NCI-H1092 treated with DMSO at 0.1 percent for 48 hours (cell line): ENCODE results near the gene C19orf67.

ENCODE experiments used
- DNase-seq: peaks from one replicate; lab custom pipeline; 2025; lab: John Stamatoyannopoulos, UW

Gene C19orf67

GRCh38 chr19:14081797-14082674 is 3.5 kb downstream of the C19orf67 start:
- no peak for DNase-seq

DNA sequence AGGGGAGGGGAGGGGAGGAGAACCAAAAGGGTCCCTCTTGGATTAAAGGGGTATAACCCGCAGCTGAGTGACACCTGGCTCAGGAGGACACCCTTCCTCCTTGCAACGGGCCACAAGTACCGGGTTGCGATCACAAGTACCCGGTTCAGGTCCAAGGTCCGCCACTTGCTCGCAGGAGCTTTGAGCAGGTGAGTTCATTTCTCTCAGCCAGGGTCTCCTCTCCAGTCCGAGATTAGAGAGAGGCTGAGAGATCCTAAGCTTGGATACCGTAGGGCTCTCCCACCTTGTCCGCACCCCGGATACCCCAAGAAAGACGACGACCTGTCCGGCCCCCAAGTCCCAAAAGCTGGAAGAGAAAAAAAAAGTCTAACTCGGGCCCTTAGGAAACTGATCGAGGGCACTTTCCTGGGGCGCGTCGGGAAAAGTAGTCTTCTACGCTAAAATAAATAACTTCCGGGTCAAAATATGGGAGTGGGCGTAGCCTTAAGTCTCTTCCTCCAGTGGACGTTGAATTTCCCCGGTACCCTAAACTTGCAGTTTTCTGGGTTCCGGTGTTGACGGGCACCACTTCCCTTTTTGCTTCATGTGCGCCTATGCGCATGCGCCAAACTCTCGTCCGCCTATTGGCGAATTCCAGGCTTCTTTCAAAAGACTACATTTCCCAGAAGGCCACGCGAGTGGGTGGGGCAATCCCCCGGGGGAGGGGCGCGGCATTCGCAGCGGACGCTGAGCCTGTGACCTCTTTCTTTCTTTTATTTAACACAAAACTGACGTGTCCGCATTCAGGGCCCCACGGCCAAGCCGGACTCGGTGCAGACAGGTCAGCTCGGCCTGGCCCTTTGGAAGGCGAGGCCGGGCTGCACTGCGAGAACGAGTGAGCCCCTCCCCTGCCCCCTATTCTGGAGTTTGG is 4.4 kb downstream of the C19orf67 start:
- peak; percentile 99 for DNase-seq

DNA sequence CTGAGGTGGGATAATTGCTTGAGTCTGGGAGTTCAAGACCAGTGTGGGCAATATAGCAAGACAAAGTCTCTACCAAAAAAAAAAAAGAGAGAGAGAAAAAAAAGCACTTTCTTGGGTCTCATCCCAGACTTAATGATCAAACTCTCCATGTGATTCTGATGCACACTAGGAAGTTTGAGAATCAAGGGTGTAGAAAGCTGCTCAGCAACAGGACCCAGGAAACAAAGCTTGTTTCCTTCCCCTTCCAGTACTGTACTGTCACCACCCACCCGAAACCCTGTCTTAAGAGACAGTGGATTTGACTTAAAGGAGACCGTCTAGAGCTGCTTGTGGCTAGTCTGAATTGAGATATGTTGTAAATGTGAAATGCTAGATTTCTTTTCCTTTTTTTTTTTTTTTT is 7.2 kb downstream of the C19orf67 start:
- no peak for DNase-seq

DNA sequence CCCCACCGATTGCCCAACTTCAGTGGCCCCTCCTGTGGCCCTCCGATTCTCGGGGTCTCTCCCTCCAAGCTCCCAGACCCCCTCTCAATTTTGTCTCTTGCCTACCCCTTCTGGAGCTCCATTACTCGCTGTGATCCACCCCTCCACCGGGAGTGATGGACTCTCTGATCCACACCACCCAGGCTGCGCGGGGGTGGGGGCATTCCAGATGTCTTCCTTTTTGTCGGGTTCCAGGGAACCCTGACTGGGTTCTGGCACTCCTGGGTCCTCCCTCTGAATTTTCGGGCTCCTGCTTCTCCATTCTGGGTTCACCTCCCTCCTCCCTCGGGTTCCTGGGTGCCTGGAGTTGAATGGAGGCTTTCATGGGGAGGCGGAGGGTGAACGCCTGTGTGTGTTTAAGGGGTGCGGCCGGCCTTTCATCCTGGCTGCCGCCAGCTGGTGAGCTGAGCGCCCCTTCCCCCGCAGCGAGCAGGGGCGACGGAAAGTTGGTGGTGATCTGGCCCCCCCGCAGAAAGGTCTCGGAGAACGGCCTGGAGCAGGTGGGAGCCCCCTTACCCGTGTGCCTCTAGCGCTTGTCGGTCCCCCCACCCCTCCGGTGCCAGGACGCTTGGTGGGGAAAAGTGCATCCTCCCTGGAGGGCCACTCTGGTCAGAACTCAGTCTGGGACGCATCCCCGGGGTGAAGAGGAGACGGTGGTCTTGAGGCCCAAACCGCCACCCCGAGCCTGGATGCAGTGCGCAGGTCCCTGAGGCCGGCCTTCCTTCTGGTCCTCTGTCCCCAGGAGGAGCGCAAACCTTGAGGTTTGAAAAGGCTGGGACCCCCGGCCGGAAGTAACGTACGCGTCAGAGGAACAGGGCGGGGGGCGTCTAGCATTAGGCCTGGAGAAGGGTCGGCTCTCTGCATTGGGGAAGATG is 11.4 kb downstream of the C19orf67 start:
- peak; percentile 28 for DNase-seq

GRCh38 chr19:14073261-14073924 is 12.2 kb downstream of the C19orf67 start:
- peak; percentile 82 for DNase-seq

- peak; percentile 52 for DNase-seq
Measured at GRCh38 chr19:14072535-14073260, 12.9 kb downstream of the C19orf67 start, which contains the start of gene MISP3. Gene MISP3, plus strand, starts transcription at chr19:14072786. Its CDS starts 524 bp downstream, at chr19:14073310.

DNA sequence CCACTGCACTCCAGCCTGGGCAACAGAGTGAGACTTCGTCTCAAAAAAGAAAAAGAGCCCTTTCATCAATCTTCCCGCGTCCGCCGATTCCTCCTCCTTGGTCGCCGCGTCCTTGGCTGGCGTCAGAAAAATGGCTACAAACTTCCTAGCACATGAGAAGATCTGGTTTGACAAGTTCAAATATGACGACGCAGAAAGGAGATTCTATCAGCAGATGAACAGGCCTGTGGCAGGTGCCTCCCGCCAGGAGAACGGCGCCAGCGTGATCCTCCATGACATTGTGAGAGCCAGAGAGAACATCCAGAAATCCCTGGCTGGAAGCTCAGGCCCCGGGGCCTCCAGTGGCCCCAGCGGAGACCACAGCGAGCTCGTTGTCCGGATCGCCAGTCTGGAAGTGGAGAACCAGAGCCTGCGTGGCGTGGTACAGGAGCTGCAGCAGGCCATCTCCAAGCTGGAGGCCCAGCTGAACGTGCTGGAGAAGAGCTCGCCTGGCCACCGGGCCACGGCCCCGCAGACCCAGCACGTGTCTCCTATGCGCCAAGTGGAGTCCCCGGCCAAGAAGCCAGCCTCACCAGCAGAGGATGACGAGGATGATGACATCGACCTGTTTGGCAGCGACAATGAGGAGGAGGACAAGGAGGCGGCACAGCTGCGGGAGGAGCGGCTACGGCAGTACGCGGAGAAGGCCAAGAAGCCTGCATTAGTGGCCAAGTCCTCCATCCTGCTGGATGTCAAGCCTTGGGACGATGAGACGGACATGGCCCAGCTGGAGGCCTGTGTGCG is 15.1 kb downstream of the C19orf67 start:
- no peak for DNase-seq

DNA sequence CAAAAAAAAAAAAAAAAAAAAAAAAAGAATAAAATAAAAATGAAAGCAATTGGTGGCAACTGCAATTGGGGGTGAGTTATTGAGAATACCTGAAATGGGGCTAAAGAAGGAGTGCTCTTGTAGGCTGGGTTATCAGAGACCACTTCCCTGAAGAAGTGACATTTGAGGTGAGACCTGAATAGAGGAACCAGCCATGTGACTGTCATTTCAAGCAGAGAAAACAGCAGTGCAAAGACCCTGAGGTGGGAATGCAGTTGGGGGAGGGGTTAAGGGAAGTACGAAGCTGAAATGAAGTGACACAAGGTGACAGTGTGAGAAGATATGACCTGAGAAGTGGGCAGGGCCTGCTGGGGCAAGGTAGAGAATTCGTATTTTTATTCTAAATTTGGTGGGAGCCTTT is 19.4 kb downstream of the C19orf67 start:
- DNase-seq: no peak

DNA sequence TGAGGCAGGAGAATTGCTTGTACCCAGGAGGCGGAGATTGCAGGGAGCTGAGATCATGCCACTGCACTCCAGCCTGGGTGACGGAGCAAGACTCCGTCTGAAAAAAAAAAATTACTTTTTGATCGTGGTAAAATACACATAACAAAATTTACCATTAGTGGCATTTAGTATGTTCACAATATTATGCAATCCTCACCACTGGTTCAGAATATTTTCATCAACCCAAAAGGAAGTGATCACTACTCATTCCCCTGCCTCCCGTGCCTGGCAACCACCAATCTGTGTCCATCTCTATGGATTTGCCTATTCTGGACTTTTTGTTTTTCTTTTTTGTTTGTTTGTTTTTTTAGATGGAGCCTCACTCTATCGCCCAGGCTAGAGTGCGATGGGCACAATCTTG is 22.5 kb downstream of the C19orf67 start:
- DNase-seq: no peak

DNA sequence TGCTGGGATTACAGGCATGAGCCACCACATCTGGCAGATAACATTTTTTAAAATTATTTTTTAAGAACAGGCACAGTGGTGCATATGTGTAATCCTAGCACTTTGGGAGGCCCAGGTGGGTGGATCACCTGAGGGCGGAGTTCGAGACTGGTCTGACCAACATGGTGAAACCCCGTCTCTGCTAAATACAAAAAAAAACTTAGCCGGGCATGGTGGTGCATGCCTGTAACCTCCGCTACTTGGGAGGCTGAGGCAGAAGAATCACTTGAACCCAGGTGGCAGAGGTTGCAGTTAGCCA is 23.1 kb downstream of the C19orf67 start:
- no peak for DNase-seq

- DNase-seq: no peak
Measured at GRCh38 chr19:14061751-14062557, 23.6 kb downstream of the C19orf67 start, which contains the start of gene PALM3. Gene PALM3, minus strand, starts transcription at chr19:14062076. Its CDS starts 96 bp downstream, at chr19:14061980.

DNA sequence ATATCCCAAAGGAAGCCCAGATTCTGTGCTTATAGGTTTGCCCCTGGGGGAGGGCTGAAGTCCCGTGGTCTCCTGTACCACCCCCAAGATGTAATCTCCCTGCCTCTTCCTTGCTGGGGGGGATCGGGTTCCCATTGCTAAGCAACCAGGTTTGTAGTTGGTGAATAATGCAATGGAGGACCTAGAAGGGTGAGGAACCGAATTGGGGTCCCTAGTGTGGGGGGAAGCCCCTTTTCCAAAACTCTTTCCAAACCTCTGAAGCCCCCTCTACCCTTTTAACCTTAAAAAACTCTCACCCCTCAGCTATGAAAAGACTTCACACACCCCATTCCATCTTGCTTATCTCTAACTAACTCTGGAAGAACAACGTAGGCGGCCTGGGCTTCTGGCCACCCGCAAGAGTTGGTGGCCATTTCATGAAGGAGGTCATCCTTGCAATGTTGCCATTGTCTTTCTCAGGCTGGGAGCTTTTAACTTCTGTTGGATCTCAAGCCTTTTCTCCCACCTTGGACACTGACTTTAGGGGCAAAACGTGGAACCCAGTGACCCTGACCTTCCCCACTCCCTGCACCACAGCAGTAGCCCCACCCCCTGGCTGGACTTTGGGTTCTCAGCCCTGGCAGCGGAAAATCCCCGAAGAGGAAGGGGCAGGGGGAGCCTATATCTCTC is 24.4 kb downstream of the C19orf67 start:
- DNase-seq: no peak

GRCh38 chr19:14059652-14060155 is 25.9 kb downstream of the C19orf67 start:
- DNase-seq: no peak

DNA sequence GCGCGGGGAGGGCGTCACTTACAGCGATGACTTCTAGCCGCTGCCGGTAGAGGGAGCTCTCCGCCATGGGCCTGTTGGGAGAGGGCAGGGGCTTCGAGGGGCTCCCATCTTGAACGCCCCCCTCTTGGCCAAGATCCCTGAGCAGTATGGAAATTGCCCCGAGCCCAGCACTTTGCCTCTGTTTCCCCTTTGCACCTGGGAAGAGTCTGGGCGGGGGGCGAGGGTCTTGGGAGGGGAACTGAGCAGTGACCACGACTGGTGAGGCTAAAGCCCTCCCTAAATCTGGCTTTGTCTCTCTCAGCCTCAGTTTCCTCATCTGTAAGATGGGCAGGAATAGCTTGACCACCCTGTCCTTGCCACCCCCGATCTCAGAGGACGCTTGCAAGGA is 26.5 kb downstream of the C19orf67 start:
- no peak for DNase-seq

- DNase-seq: no peak
Measured at GRCh38 chr19:14058182-14059092, 27.1 kb downstream of the C19orf67 start.

GRCh38 chr19:14056741-14057356 is 28.7 kb downstream of the C19orf67 start:
- DNase-seq: no peak
